AG09319 (cell line): ENCODE results near the gene DAAM2.

Experiments used
- DNase-seq: peaks from one replicate; pipeline ENCODE4 v3.0.0-alpha.2; 2010; ENCODE audit warnings: low read depth; ENCODE audit errors: extremely low read depth
- TF ChIP-seq, protein P1 (sequence below): IDR thresholded peaks from 2 replicates; pipeline ENCODE4 v1.5.1; 2011; ENCODE audit warnings: low read depth, mild to moderate bottlenecking, inconsistent platforms, low read length, moderate library complexity

DAAM2 gene

DNA sequence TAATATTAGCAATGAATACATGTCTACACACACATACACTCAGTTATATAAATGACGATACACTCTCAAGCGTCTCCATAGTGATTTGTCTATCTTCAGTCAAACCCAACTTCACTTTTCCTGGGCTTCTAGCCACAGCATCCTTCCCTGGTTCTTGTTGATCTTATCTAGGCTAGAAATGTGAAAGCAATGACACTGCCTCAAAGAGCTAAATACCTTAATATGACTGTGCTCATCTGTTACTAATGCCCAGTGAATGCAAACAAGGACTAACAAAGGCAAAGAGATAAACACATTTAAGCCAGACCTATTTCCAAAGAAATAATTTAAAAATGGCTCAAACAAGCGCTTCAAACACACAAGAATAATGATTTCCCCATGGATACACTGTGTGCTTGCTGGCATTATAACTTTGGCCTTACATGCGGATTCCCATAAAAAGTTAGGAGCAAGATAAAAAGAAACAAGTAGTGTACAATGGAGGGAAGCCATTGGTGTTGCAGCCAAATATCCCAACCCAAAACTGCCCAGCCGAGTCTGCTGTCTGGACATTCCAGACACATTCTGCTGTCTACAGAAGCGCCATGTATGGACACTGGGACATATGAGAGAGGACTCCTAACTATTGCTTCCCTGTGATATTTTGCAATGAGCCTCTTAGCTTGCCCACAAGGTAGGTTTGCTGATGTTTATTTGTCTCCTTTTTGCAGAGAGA, 19.5 kb upstream of the DAAM2 start:
- DNase-seq = peak; percentile 35
- TF ChIP-seq, protein P1, sequence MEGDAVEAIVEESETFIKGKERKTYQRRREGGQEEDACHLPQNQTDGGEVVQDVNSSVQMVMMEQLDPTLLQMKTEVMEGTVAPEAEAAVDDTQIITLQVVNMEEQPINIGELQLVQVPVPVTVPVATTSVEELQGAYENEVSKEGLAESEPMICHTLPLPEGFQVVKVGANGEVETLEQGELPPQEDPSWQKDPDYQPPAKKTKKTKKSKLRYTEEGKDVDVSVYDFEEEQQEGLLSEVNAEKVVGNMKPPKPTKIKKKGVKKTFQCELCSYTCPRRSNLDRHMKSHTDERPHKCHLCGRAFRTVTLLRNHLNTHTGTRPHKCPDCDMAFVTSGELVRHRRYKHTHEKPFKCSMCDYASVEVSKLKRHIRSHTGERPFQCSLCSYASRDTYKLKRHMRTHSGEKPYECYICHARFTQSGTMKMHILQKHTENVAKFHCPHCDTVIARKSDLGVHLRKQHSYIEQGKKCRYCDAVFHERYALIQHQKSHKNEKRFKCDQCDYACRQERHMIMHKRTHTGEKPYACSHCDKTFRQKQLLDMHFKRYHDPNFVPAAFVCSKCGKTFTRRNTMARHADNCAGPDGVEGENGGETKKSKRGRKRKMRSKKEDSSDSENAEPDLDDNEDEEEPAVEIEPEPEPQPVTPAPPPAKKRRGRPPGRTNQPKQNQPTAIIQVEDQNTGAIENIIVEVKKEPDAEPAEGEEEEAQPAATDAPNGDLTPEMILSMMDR = no peak

DNA sequence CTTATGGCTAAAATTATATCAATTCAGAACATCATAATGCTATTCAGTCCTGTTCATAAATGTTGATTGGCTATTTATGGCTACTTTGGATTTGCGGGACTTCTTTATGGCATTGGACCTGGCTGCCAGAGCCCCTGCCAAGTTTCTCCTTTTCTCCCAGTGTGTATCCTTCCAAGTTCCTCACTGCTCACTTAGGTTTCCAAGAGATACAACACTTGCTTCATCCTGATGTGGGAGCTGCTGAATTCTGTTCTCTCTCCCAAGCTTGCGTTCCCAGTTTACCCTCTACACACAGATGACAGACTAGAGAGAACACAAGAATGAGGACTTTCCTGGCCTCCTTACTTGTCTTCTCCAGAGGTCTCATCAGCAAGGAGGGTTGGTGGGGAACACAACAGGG, 18.4 kb upstream of the DAAM2 start:
- TF ChIP-seq, protein P1 = no peak
- no peak for DNase-seq

DNA sequence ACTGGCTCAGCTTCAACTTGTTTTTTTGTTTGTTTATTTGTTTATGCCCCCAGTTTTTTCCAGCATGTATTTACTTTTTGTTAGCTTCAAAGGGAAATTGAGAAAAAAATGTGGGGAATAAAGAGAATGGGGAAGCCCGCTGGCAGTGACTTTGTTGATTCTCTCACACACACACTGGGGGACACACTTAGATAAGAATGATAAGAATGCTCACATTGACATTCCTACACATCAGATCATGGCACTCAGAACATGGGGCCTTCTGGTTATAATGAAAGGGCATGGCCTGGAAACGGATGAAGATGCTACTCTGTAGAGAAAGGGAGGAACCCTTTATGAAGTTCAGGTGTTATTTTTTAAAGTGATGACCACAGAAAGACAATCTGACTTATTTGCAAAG, 15.6 kb upstream of the DAAM2 start:
- TF ChIP-seq, protein P1 = no peak
- no peak for DNase-seq

DNA sequence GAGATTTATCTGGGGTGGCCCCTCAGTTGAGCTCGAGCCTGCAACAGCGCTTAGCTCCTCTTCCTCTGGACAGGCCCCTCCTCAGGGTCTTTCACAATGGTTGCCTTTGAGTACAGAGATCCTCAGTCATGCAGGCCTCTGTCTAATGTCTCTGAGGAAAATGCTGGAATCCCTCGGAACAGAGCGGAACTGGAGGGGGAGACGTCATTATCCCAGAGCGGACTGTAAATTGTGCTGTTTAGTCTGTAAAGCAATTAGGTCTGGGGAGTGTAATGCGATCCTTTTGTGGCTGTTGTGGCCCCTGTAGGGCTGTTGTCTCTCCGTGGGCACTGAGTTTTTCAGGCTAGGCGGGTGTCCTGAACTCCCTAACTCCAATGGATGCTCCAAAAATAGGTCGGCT, 15.0 kb upstream of the DAAM2 start:
- TF ChIP-seq, protein P1 = no peak
- DNase-seq = no peak

DNA sequence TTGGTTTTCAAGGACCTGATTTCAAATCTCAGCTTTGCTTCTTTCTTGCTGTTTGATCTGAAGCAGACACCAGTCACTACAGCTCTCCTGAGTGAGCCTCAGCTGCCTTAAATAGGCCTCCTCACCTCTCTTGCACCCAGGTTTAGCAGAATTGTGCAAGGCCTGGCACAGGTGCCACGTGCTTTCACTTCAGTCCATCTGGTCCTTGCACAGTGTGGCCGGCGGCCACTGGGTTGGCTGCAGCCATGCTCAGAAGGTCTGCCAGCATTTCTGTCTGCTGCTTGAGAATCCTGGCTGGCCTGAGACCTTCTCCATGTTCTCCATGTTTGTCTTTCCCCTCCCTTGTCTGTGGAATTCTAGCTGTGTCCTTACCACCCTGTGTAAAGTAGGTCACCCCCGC, 14.5 kb upstream of the DAAM2 start:
- no peak for DNase-seq
- TF ChIP-seq, protein P1 = no peak

DNA sequence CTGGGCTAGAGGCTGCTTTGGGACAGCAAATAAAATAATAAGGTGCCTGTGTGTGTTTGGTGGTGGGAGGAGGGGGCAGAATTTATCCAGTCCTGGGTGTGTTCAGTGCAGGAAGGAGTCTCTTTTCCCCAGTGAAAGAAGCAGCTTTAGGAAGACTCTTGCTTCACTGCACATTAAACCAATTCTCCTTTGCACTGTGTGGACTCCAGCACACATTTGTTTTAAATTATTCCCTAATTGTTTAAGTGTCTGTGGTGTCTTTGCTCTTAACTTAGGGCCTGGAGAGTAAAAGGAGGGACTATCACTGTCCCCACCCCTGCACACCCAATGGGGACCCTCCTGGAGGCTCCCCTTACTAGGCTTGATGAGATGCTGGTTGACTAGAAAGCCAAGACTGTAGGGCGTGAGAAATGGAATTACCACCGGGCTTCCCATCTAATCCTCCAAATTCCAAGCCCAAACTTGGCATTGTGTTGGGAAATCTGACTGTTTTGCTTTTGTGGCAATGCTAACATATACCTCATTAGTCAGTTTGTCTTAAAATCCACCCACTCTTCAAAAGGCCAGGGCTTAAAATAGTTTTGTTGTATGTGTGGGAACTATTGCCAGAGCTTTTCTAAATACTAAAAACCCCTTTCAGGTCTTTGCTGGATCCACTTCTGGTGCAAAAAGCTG, 13.5 kb upstream of the DAAM2 start:
- TF ChIP-seq, protein P1 = no peak
- DNase-seq = peak; percentile 44

DNA sequence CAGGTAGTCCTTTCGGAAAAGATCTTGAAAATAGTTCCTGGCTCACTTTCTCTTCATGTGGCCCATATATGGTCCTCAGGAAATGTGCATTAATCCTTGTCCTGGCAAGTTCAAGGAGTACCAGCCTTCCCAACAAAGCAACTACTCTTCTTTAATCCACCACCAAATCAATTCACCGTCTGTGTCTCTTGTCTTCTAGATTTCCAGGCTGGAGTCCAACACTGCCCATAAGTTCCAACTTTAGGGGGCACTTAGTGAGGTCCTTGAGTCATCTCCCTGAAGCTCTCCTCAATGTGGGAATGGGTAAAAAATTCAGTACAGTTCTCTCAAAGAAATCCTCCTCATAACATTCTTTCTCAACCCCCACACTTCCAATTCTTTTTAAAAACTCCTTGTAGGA, 6.9 kb upstream of the DAAM2 start:
- no peak for DNase-seq
- TF ChIP-seq, protein P1 = no peak
